ENCODE data around the gene EPS8L1.

DNA sequence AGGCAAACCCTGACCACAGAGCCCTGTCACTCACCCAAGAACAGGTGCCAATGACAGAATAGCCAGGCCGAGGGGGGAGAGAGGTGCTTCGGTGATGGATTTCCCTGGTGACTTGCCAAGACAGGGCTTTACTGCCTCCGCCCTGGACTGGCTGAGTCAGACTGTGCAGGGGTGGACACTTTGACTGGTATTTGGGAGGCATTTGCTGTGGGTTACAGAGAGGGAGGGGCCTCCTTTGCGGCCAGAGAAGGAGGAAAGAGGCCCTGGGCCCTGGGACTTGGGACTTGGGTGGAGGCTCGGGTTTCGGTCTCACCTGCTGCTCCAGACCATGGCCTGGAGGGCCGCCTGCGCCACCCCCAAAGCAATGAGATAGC, 4.6 kb upstream of the EPS8L1 start:
- TF ChIP-seq POLR2AphosphoS5 (IDR thresholded peaks at IDR 0.05; ENCODE audit: low read depth, low read length): no peak
- no peak for TF ChIP-seq POLR2A (IDR thresholded peaks at IDR 0.05; ENCODE audit: low read depth, low read length)
- no peak for TF ChIP-seq TAF1 (IDR thresholded peaks at IDR 0.05; ENCODE audit: borderline replicate concordance, low read depth, low read length)

All from GM12892 (cell line).